Measurements from ENCODE around the gene VPS54. TPM values are rescaled to one million over a fixed set of nuclear protein-coding genes. Genes with fewer than 3 reads are reported as not detected.

The VPS54 gene
- total RNA-seq, 4 donors from 2014 or later: 19.0 to 24.1 (median 23.4) TPM

DNA sequence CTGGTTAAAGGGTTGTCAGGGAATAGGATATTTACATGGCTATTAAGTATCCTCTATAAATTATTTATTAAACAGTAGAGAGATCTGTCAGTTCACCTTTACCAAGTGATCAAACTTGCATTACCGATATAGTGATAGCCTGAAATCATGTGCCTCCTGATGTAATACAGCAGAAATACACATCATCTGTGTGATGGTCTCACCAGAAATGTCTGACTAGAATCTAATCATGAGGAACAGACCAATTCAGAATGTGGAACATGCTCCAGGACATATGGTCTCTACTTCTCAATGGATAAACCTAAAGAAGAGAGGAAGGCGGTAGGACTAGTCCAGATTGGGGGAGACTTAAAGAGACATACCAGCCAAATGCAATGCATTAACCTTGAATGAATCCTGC is 6.2 kb downstream of the VPS54 start:
- H3K4me3 ChIP-seq: no peak overlapping the region
- no peak for DNase-seq (ENCODE audit: extremely low spot score)
- WGBS: 95% methylated on average over 2 of the region's 2 CpGs
- no peaks in the 10 kb centered on the region for H3K27me3 ChIP-seq
- H3K27ac ChIP-seq (replicated peaks in 1 of 4): no peak overlapping the region
- TF ChIP-seq, protein P1, sequence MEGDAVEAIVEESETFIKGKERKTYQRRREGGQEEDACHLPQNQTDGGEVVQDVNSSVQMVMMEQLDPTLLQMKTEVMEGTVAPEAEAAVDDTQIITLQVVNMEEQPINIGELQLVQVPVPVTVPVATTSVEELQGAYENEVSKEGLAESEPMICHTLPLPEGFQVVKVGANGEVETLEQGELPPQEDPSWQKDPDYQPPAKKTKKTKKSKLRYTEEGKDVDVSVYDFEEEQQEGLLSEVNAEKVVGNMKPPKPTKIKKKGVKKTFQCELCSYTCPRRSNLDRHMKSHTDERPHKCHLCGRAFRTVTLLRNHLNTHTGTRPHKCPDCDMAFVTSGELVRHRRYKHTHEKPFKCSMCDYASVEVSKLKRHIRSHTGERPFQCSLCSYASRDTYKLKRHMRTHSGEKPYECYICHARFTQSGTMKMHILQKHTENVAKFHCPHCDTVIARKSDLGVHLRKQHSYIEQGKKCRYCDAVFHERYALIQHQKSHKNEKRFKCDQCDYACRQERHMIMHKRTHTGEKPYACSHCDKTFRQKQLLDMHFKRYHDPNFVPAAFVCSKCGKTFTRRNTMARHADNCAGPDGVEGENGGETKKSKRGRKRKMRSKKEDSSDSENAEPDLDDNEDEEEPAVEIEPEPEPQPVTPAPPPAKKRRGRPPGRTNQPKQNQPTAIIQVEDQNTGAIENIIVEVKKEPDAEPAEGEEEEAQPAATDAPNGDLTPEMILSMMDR (IDR thresholded peaks at IDR 0.05): no peak
- TF ChIP-seq POLR2A (IDR thresholded peaks at IDR 0.05; ENCODE audit: low read depth) (no peak), EP300 (IDR thresholded peaks at IDR 0.05) (no peak), POLR2AphosphoS5 (IDR thresholded peaks at IDR 0.05) (no peak)
- H3K36me3 ChIP-seq: no peaks in the 10 kb centered on the region
- peaks cover 15 to 63% (median 44%) of the 10 kb centered on the region in 4 donors for H3K4me1 ChIP-seq
- H3K9me3 ChIP-seq: no peaks in the 10 kb centered on the region
- intact Hi-C loops (cut with DNase I): no loop called here

DNA sequence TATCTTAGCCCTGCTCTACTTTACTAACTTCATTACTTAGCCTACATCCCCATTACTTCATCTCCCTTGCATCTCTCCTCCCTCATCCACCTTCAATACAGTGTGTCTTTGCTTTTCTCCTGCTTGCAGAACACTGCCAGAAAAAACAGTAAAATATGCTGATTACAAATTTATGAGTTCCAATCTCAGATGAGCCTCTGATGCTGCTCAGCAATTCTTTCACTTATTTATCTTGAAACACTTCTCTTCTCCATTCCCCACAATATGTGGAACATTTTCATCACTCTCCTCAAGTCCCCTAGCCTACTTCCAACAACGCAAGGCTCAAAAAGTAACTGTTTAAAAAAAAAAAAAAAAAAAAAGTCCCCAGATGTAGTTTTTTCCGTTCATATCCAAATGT is 7.1 kb downstream of the VPS54 start:
- intact Hi-C loops (cut with DNase I): no loop called here
- 75% methylated on average over 2 of the region's 2 CpGs for WGBS
- H3K4me1 ChIP-seq: peaks cover 11 to 57% (median 34%) of the 10 kb centered on the region in 4 donors
- H3K4me3 ChIP-seq: no peak overlapping the region
- no peak overlapping the region for H3K27ac ChIP-seq (replicated peaks in 1 of 4)
- TF ChIP-seq EP300 (IDR thresholded peaks at IDR 0.05) (no peak), POLR2A (IDR thresholded peaks at IDR 0.05; ENCODE audit: low read depth) (no peak), POLR2AphosphoS5 (IDR thresholded peaks at IDR 0.05) (no peak)
- TF ChIP-seq, protein P1 (IDR thresholded peaks at IDR 0.05): no peak
- no peaks in the 10 kb centered on the region for H3K36me3 ChIP-seq
- H3K9me3 ChIP-seq: no peaks in the 10 kb centered on the region
- DNase-seq (ENCODE audit: extremely low spot score): no peak
- H3K27me3 ChIP-seq: no peaks in the 10 kb centered on the region

DNA sequence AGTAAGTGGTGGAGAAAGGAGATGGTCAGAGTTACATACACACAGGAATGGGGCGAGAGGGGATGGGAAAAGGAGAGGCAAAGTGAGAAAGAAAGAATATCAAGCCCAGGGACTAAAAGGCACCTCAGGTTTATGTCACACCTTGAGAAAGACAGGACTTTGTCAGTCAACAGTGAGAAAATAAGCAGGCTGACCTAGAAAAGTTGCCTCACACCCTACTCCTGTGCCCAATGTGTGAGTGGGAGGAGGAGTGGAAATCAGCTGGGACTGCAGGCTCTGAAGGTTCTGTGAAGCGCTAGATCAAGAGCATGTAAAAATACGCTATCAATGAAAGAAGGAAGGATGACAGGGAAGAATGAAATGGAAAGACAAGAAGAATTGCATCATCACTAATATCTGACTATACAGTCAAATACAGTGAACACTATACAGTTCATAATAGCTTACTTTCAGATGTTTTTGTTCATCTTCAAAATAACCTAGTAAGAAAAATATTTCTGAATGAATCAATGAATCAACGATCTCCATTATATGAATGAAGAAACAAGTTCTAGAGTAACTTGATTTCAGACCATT is 10.7 kb downstream of the VPS54 start:
- Histone ChIP-seq H3K4me3 (no peak overlapping the region), H3K4me1 (peaks cover 6 to 40% (median 16%) of the 10 kb centered on the region in 4 donors), H3K27ac (replicated peaks in 1 of 4) (no peak overlapping the region), H3K9me3 (no peaks in the 10 kb centered on the region), H3K36me3 (peaks cover 0 to 9% (median 0%) of the 10 kb centered on the region in 4 donors), H3K27me3 (no peaks in the 10 kb centered on the region)
- TF ChIP-seq POLR2A (IDR thresholded peaks at IDR 0.05; ENCODE audit: low read depth) (no peak), POLR2AphosphoS5 (IDR thresholded peaks at IDR 0.05) (no peak), EP300 (IDR thresholded peaks at IDR 0.05) (no peak)
- TF ChIP-seq, protein P1 (IDR thresholded peaks at IDR 0.05): no peak
- intact Hi-C loops (cut with DNase I): no loop called here
- DNase-seq (ENCODE audit: extremely low spot score): no peak
- 95% methylated on average over 4 of the region's 4 CpGs for WGBS

DNA sequence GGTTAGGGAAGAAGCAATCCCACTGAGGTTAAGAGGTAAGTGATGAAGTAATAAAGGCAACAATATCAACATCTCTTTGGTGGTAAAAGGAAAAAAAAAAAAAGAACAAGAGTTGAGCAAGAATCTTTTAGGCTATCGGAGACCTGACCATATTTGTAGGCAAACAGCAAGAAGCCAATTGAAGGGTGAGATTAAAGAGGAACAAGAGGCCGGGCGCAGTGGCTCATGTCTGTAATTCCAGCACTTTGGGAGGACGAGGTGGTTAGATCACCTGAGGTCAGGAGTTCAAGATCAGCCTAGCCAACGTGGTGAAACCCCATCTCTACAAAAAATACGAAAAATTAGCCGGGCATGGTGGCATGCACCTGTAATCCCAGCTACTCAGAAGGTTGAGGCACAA is 11.3 kb downstream of the VPS54 start:
- 94% methylated on average over 7 of the region's 7 CpGs for WGBS
- Histone ChIP-seq H3K27ac (replicated peaks in 1 of 4) (no peak overlapping the region), H3K36me3 (peaks cover 0 to 9% (median 0%) of the 10 kb centered on the region in 4 donors), H3K27me3 (no peaks in the 10 kb centered on the region), H3K4me1 (peaks cover 10 to 41% (median 19%) of the 10 kb centered on the region in 4 donors), H3K4me3 (no peak overlapping the region), H3K9me3 (no peaks in the 10 kb centered on the region)
- TF ChIP-seq POLR2A (IDR thresholded peaks at IDR 0.05; ENCODE audit: low read depth) (no peak), EP300 (IDR thresholded peaks at IDR 0.05) (no peak), POLR2AphosphoS5 (IDR thresholded peaks at IDR 0.05) (no peak)
- TF ChIP-seq, protein P1 (IDR thresholded peaks at IDR 0.05): no peak
- DNase-seq (ENCODE audit: extremely low spot score): no peak
- intact Hi-C loops (cut with DNase I): no loop called here

Data from esophagus muscularis mucosa (tissue), 4 donors.